Measurements from ENCODE around the gene SNAPIN.

DNA sequence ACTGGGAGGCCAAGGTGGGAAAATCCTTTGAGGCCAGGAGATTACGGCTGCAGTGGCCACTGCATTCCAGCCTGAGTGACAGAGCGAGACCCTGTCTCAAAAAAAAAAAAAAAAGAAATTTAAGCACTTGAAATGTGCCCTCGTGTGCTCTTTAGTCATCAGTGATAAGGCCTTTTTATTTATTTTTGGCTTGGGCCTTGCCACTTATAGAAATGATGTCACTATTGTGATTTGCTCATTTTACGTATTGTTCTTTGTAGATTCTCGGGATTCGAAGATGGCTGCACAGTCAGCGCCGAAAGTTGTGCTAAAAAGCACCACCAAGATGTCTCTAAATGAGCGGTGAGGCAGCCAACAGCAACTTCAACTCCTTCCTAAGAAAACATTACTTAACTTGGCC lies 22.2 kb upstream of the SNAPIN start:
- TF ChIP-seq POLR2A (IDR thresholded peaks at IDR 0.05): no peak
- TF ChIP-seq, protein P1, sequence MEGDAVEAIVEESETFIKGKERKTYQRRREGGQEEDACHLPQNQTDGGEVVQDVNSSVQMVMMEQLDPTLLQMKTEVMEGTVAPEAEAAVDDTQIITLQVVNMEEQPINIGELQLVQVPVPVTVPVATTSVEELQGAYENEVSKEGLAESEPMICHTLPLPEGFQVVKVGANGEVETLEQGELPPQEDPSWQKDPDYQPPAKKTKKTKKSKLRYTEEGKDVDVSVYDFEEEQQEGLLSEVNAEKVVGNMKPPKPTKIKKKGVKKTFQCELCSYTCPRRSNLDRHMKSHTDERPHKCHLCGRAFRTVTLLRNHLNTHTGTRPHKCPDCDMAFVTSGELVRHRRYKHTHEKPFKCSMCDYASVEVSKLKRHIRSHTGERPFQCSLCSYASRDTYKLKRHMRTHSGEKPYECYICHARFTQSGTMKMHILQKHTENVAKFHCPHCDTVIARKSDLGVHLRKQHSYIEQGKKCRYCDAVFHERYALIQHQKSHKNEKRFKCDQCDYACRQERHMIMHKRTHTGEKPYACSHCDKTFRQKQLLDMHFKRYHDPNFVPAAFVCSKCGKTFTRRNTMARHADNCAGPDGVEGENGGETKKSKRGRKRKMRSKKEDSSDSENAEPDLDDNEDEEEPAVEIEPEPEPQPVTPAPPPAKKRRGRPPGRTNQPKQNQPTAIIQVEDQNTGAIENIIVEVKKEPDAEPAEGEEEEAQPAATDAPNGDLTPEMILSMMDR (IDR thresholded peaks at IDR 0.05): no peak
